ENCODE results near the gene BNIP5.

The BNIP5 gene

DNA sequence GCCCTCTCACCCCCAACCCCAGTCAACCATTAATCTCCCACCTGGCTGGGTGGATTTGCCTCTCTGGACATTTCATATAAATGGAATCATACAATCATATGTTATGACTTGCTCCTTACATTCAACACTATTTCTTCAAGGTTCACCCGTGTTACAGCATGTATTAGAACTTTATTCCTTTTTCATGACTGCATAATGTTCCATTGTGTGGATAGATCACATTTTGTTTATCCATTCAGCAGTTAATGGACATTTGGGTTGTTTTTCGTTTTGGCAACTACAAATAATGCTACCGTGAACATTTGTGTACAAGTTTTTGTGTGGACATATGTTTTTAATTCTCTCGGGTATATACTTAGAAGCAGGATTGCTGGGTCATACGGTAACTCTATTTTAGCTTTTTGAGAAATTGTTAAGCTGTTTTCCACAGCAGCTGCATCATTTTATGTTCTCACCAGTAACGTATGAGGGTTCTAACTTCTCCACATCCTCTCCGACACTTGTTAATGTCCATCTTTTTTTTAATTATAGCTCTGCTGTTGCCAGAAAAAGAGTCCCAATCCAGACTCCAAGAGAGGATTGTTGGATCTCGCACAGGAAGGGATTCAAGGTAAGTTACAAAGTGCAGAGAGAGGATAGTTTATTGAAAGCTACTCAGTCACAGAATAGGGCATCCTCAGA is 15.9 kb upstream of the BNIP5 start:
- H3K27ac ChIP-seq (ENCODE audit: low read length) = no peak overlapping the region

DNA sequence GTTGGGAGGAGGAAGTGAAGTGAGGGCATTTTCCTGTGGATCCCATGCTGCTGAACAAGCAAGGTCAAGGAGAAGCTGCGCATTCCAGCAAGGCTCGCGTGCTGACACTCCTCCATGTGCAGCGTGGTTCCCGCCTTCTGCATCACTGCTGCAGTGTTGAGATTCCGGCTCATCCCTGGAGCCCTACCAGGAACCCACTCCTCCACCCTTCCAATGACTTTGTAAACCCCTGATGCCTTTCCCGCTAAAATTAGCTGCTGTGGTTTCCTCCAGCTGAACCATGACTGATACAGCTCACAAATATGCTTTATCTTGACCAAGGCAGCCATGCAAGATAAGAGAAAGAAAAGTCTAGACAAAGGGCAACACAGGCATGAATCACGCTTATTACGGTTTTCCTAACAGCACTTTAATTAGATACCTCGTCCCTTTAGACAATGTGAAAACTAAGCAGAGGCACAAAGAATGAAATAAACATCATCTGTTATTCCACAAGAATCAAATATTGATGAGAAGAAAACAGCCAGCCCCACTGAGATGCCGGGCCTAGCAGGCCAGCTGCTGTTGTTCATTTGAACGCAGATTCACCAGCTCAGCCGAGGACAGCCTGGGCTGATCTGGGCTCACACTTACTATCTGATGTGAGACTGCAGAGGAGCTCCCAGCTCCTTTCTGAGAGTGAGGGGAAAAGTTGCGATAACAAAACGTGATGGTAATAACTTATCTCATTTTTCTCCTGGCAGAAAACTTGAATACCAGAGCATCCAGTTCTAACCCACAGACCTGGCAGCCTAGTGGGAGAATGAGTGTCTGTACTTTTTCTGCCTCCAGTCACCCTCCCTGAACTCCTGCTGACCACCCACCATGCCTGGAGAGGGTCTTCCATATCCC is 14.2 kb upstream of the BNIP5 start:
- no peaks in the 10 kb centered on the region for H3K27me3 ChIP-seq (ENCODE audit: low read depth, low read length)
- no peaks in the 10 kb centered on the region for H3K36me3 ChIP-seq (ENCODE audit: control insufficient read depth in 1 of 2, insufficient read depth in 2 of 2, low read length in 2 of 2)
- H3K27ac ChIP-seq (ENCODE audit: low read length) = no peak overlapping the region
- no peaks in the 10 kb centered on the region for H3K9me3 ChIP-seq (ENCODE audit: control insufficient read depth in 1 of 2, low read length in 2 of 2)
- no peak overlapping the region for H3K4me3 ChIP-seq (ENCODE audit: low read depth in 1 of 2, low read length in 2 of 2)
- peaks cover 0 to 7% of the 10 kb centered on the region in 2 donors for H3K4me1 ChIP-seq (ENCODE audit: control insufficient read depth in 1 of 2, insufficient read depth in 2 of 2, low read length in 2 of 2)

More for the DNA sequence above, 15.9 kb upstream of the BNIP5 start:
- H3K4me3 ChIP-seq (ENCODE audit: low read depth in 1 of 2, low read length in 2 of 2) = no peak overlapping the region
- no peaks in the 10 kb centered on the region for H3K9me3 ChIP-seq (ENCODE audit: control insufficient read depth in 1 of 2, low read length in 2 of 2)
- no peaks in the 10 kb centered on the region for H3K27me3 ChIP-seq (ENCODE audit: low read depth, low read length)
- no peaks in the 10 kb centered on the region for H3K36me3 ChIP-seq (ENCODE audit: control insufficient read depth in 1 of 2, insufficient read depth in 2 of 2, low read length in 2 of 2)
- peaks cover 0 to 7% of the 10 kb centered on the region in 2 donors for H3K4me1 ChIP-seq (ENCODE audit: control insufficient read depth in 1 of 2, insufficient read depth in 2 of 2, low read length in 2 of 2)

DNA sequence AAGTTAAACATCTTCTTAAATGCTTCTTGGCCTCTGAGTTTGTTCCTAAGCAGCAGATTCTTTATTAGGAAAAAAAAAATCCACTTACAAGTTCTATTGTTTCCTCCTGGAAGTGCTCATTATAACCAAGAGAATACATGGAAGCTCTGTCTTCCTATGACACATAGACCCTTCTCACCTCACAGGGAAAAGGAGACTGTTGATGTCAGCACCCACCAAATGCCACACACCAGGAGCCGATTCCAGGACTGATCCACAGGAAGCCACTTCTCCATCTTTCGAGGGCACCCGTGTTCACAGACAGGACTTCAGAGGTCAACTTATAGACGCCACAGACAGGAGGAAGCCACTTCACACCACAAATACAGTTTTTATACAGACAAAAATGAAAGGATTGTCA is 13.4 kb upstream of the BNIP5 start:
- no peaks in the 10 kb centered on the region for H3K36me3 ChIP-seq (ENCODE audit: control insufficient read depth in 1 of 2, insufficient read depth in 2 of 2, low read length in 2 of 2)
- no peak overlapping the region for H3K4me3 ChIP-seq (ENCODE audit: low read depth in 1 of 2, low read length in 2 of 2)
- H3K9me3 ChIP-seq (ENCODE audit: control insufficient read depth in 1 of 2, low read length in 2 of 2) = no peaks in the 10 kb centered on the region
- H3K4me1 ChIP-seq (ENCODE audit: control insufficient read depth in 1 of 2, insufficient read depth in 2 of 2, low read length in 2 of 2) = peaks cover 0 to 7% of the 10 kb centered on the region in 2 donors
- H3K27ac ChIP-seq (ENCODE audit: low read length) = no peak overlapping the region
- H3K27me3 ChIP-seq (ENCODE audit: low read depth, low read length) = no peaks in the 10 kb centered on the region

DNA sequence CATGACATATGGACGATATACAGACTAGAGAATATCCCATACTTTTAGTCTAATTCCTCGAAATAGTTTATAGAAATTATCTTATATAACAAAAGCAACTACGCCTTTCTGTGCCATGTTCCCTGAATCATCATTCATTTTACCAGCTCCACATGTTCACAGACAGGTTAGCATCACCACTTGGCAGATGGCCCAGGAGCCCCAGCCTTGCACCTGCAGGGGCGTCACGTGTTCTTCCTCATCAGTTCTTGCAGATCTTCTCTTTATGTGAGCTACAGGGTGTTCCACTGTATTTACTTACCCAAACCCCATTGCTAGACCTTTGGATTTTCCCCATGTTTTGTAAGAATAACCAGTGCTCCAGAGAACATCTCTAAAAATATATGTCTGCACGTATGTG is 12.6 kb upstream of the BNIP5 start:
- no peak overlapping the region for H3K27ac ChIP-seq (ENCODE audit: low read length)
- H3K9me3 ChIP-seq (ENCODE audit: control insufficient read depth in 1 of 2, low read length in 2 of 2) = no peaks in the 10 kb centered on the region
- H3K4me3 ChIP-seq (ENCODE audit: low read depth in 1 of 2, low read length in 2 of 2) = no peak overlapping the region
- no peaks in the 10 kb centered on the region for H3K27me3 ChIP-seq (ENCODE audit: low read depth, low read length)
- H3K36me3 ChIP-seq (ENCODE audit: control insufficient read depth in 1 of 2, insufficient read depth in 2 of 2, low read length in 2 of 2) = no peaks in the 10 kb centered on the region
- H3K4me1 ChIP-seq (ENCODE audit: control insufficient read depth in 1 of 2, insufficient read depth in 2 of 2, low read length in 2 of 2) = peaks cover 0 to 7% of the 10 kb centered on the region in 2 donors

DNA sequence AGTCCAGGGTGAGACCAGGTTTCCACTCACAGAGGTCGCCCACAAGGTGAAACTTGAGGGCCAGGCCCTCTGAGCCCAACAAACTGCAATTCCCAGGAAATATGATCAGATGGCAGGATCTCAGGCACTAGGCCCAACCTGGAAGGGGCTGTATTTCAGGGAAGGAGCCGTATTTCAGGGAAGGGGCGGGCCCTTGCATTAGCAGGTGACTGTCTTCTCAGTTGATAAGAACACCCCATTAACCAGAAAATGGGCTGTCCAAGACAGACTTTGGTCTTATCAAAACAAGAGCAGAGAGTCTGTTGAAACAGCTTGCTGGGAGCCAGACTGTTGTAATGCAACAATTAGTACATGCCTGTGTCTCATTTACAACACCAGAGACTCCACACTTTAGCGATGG is 10.9 kb upstream of the BNIP5 start:
- Histone ChIP-seq H3K4me3 (ENCODE audit: low read depth in 1 of 2, low read length in 2 of 2) (no peak overlapping the region), H3K4me1 (ENCODE audit: control insufficient read depth in 1 of 2, insufficient read depth in 2 of 2, low read length in 2 of 2) (peaks cover 0 to 7% of the 10 kb centered on the region in 2 donors), H3K36me3 (ENCODE audit: control insufficient read depth in 1 of 2, insufficient read depth in 2 of 2, low read length in 2 of 2) (no peaks in the 10 kb centered on the region), H3K9me3 (ENCODE audit: control insufficient read depth in 1 of 2, low read length in 2 of 2) (no peaks in the 10 kb centered on the region), H3K27ac (ENCODE audit: low read length) (no peak overlapping the region), H3K27me3 (ENCODE audit: low read depth, low read length) (no peaks in the 10 kb centered on the region)

DNA sequence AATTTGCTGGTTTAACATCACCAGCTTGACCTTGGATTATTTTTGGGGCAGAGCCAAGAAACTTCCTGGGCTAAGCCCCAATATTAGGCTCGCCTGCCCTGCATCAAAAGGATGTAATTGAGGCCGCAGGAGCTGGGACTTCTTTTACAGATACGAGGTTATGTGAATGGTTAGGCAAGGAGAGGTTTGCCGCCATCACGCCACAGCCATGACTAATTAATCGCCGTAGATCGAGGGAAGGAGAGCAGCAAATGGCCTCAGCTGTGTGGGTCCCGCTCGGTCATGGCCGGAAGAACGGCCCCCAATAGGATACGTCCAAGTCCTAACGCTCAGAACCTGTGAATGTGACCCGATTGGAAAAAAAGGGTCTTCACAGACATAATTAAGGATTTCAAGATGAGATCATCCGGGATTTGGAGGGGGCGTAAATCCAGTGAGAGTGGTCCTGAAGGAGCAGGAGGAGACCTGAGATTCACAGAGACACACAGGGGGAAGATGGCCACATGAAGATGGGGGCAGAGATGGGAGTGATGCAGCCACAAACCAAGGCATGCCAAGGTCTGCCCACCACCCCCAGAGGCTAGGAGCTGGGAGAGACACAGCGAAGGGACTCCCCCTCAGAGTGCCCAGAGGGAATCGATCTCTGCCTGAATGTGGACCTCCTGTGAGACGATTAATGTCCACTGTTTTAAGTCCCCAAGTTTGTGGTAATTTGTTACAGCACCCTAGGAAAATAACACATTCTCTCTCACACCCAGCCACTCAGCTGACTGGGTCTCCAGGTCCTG is 10.0 kb upstream of the BNIP5 start:
- Histone ChIP-seq H3K4me3 (ENCODE audit: low read depth in 1 of 2, low read length in 2 of 2) (no peak overlapping the region), H3K36me3 (ENCODE audit: control insufficient read depth in 1 of 2, insufficient read depth in 2 of 2, low read length in 2 of 2) (no peaks in the 10 kb centered on the region), H3K27ac (ENCODE audit: low read length) (no peak overlapping the region), H3K27me3 (ENCODE audit: low read depth, low read length) (no peaks in the 10 kb centered on the region), H3K9me3 (ENCODE audit: control insufficient read depth in 1 of 2, low read length in 2 of 2) (no peaks in the 10 kb centered on the region), H3K4me1 (ENCODE audit: control insufficient read depth in 1 of 2, insufficient read depth in 2 of 2, low read length in 2 of 2) (peaks cover 0 to 7% of the 10 kb centered on the region in 2 donors)

DNA sequence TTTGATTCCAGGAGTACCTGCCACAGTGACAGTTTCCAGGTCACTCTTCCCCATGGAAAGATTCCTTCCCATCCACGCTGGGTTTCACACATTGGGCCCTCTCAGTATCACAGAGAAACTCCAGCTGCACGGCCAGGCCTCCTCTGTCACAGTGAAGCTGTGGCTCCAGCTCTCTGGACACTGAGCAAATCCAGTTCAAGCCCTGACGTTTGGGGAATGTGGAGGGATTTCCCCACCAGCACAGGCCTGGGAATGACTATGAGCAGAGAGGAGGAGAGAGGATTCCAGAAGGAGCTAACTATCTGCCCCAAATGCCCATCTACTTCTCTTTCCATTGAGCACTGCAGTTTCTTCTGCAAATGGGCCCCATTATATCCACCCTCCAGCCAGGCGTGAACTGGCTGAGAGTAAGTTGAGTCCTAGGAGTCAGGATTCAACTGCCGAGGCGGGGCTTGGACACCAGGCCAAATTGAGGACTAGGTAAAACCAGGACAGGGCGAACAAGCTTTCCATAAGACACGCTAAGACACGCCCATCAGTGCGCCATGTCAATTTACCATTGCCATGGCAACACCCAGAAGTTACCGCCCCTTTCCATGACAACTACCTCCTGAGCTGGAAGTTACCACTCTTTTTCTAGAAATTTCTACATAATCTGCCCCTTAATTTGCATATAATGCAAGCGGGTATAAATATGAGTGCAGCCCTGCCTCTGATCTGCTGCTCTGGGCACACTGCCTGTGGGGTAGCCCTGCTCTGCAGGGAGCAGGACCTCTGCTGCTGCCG is 9.2 kb upstream of the BNIP5 start:
- no peak overlapping the region for H3K4me3 ChIP-seq (ENCODE audit: low read depth in 1 of 2, low read length in 2 of 2)
- H3K27ac ChIP-seq (ENCODE audit: low read length) = no peak overlapping the region
- peaks cover 0 to 6% of the 10 kb centered on the region in 2 donors for H3K4me1 ChIP-seq (ENCODE audit: control insufficient read depth in 1 of 2, insufficient read depth in 2 of 2, low read length in 2 of 2)
- H3K27me3 ChIP-seq (ENCODE audit: low read depth, low read length) = no peaks in the 10 kb centered on the region
- H3K9me3 ChIP-seq (ENCODE audit: control insufficient read depth in 1 of 2, low read length in 2 of 2) = no peaks in the 10 kb centered on the region
- H3K36me3 ChIP-seq (ENCODE audit: control insufficient read depth in 1 of 2, insufficient read depth in 2 of 2, low read length in 2 of 2) = no peaks in the 10 kb centered on the region

DNA sequence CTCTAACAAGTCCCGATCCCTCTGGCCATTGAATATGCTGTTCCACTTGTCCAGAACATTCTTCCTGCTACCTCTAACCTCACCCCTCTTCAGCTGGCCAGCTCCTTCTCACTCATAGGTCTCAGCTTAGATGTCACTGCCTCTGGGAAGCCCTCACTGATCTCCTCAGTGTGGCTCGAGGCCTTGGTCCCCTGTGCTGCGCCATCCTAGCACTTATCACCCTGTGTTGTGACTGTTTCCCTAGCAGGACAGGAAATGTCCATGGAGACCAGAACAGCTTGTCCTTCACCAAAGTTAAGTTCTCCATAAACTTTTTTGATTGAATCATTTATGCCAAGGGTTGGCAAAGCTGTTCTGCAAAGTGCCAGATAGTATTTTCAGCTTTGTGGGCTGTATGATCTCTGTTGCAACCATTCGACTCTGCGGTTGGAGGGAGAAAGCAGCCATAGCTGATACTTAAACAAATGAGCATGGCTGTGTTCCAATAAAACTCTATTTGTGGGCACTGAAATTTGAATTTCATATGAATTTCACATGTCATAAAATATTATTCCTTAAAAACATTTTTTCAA is 6.5 kb upstream of the BNIP5 start:
- no peaks in the 10 kb centered on the region for H3K36me3 ChIP-seq (ENCODE audit: control insufficient read depth in 1 of 2, insufficient read depth in 2 of 2, low read length in 2 of 2)
- peaks cover 0 to 4% of the 10 kb centered on the region in 2 donors for H3K4me1 ChIP-seq (ENCODE audit: control insufficient read depth in 1 of 2, insufficient read depth in 2 of 2, low read length in 2 of 2)
- no peaks in the 10 kb centered on the region for H3K9me3 ChIP-seq (ENCODE audit: control insufficient read depth in 1 of 2, low read length in 2 of 2)
- H3K4me3 ChIP-seq (ENCODE audit: low read depth in 1 of 2, low read length in 2 of 2) = no peak overlapping the region
- no peak overlapping the region for H3K27ac ChIP-seq (ENCODE audit: low read length)
- H3K27me3 ChIP-seq (ENCODE audit: low read depth, low read length) = no peaks in the 10 kb centered on the region

DNA sequence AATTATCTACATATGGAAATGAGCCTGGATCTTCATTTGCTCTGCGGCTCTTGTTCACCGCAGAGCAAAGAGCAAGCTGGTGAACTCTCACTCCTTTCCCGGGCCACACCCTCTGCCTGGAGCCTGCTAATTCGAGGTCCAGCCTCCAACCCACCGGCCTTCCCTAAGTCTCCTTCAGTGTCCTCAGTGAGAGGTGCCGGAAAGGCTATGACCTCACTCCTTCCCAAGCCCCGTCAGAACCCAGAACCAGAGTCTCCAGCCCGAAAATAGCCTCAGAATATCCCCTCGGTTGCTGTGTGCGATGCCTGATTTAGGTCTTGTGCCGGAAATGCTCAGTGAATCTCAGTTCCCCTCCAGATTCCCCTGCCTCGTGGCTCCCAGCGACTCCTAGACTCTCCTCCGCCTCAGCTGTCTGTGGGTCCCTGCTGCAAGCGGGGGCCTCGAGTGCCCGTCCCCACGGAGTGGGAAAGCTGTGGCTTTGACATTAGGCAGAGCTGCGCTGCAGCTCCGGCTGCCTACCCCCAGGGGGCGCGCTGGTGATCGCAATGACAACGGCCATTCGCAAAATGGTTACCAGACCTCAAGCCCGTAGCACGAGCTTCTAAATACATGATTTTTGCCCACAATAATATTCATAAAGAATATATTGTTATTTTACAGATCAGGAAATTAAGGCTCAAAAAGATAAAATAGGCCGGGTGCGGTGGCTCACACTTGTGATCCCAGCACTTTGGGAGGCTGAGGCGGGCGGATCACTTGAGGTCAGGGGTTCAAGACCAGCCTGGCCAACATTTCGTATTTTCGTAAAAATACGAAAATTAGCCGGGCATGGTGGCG is 4.1 kb upstream of the BNIP5 start:
- Histone ChIP-seq H3K9me3 (ENCODE audit: control insufficient read depth in 1 of 2, low read length in 2 of 2) (no peaks in the 10 kb centered on the region), H3K27ac (ENCODE audit: low read length) (peak overlapping the region; percentile 80), H3K4me1 (ENCODE audit: control insufficient read depth in 1 of 2, insufficient read depth in 2 of 2, low read length in 2 of 2) (peaks cover 0 to 4% of the 10 kb centered on the region in 2 donors), H3K4me3 (ENCODE audit: low read depth in 1 of 2, low read length in 2 of 2) (peak overlapping the region; percentile 32 to 54), H3K27me3 (ENCODE audit: low read depth, low read length) (peaks cover 3% of the 10 kb centered on the region), H3K36me3 (ENCODE audit: control insufficient read depth in 1 of 2, insufficient read depth in 2 of 2, low read length in 2 of 2) (no peaks in the 10 kb centered on the region)

DNA sequence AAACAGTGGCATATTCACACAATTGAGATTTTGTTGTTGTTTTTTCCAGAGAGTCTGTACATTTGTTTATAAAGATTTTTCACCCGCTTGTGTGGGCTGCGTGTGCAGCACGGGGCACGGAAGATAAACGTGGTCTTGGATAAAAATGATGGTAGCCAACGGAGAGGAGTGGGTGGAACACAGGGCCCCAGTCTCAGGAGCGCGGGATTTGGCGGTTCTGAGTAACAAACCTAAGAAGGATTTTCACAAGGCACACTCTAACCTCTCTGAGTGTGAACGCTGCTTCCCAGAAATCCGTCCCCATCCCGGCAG is 3.6 kb upstream of the BNIP5 start:
- Histone ChIP-seq H3K36me3 (ENCODE audit: control insufficient read depth in 1 of 2, insufficient read depth in 2 of 2, low read length in 2 of 2) (no peaks in the 10 kb centered on the region), H3K4me1 (ENCODE audit: control insufficient read depth in 1 of 2, insufficient read depth in 2 of 2, low read length in 2 of 2) (peaks cover 0 to 4% of the 10 kb centered on the region in 2 donors), H3K4me3 (ENCODE audit: low read depth in 1 of 2, low read length in 2 of 2) (no peak overlapping the region), H3K27ac (ENCODE audit: low read length) (peak overlapping the region; percentile 80), H3K27me3 (ENCODE audit: low read depth, low read length) (peaks cover 3% of the 10 kb centered on the region), H3K9me3 (ENCODE audit: control insufficient read depth in 1 of 2, low read length in 2 of 2) (no peaks in the 10 kb centered on the region)

Measured in muscle layer of duodenum (tissue), 2 donors.